CD4-positive, alpha-beta T cell treated with Interferon alpha-2 for 1 hour (primary cell): ENCODE measurements around the gene MRPS12.
"Not testable (repeated sequence)": the region's sequence is repeated elsewhere in the genome, so short reads cannot be mapped to it uniquely, and the experiment has no call there.

Experiments
- DNase-seq, 2 donors: peaks; one replicate each; pipeline ENCODE4 v3.0.0-alpha.2; 2020 to 2022

Gene MRPS12

DNA sequence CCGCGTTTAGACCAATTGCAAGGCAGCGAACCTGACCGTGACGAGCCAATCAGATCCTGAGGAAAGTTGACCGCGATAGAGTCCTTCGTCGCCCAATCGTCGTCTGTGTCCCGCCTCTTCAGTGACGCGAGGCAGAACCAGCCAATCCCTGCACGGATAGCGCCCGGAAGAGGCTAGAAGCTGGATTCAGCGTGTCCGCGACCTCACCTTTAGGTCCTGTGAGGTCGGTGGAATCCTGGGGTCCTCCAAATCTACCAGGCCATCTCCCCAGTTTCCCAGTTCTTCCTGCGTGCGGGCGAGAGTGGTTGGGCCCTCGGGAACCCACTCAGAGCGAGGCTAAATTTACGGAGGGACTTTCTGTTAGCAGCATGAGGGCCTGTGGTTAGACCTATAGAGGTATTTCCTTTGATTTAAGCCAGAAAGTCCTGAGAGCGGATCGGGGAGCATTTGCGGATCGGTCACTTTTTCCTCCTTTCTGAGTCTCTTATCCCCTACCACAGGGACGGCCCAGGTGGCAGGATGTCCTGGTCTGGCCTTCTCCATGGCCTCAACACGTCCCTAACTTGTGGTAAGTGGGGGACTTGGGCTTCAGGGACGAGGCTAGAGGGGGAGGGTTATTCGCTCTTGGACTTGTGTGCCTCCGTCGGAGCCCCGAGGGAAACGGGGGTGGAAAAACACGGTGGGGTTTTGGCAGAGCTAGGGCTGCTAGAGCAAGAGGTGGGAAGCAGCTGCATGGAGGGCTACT is at the start of gene MRPS12:
TSS of gene MRPS12 (plus strand) at position 169 of the 745 bp plus-strand sequence. CDS start at position 520, 351 bp downstream.
- peak; percentile 99 to 100 for DNase-seq

DNA sequence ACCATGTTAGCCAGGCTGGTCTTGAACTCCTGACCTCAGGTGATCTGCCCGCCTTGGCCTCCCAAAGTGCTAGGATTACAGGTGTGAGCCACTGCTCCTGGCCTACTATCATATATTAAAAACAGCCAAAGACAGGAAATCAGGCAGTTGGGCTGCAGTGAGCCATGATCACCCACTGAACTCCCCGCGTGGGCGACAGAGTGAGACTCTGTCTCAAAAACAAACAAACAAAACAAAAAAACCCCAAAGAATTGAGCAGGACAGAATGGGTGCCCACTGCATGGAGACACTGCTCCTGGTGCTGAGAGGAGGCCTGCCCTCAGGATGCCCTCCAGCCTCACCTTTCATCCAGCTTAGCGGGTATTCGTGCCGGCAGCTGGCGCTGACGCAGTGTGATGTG is 47.5 kb upstream of the MRPS12 start:
- DNase-seq: no peak

DNA sequence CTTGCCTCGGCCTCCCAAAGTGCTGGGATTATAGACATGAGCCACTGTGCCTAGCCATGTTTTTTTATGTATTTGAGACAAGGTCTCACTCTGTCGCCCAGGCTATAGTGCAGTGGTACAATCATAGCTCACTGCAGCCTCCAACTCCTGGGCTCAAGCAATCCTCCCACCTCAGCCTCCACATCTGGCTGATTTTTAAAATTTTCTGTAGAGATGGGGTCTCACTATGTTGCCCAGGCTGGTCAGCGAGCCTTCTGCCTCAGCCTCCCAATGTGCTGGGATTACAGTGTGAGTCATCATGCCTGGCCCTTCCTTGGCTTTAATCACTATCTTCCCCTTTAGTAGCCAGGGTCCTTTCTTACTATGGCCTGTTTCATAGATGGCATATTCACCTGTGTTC is 46.1 kb upstream of the MRPS12 start:
- DNase-seq: not testable (repeated sequence)

DNA sequence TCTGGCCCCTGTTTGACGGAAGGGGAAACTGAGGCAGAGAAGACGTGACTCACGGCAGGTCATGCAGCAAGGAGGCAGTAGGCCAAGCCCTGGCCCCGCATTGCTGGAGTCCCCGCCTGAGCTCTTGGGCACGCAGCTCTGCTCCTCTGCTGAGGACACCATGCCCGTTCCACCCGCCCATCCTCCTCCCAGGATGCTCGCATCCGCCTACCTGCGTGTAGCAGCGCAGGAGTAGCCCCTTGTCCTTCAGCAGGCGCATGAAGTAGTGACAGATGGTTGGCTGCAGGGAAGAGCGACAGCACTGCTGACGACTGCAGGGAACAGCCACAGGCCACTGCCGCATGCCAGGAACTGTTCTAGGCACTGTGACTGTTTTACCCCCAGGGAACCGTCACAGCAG is 41.9 kb upstream of the MRPS12 start:
- no peak for DNase-seq

DNA sequence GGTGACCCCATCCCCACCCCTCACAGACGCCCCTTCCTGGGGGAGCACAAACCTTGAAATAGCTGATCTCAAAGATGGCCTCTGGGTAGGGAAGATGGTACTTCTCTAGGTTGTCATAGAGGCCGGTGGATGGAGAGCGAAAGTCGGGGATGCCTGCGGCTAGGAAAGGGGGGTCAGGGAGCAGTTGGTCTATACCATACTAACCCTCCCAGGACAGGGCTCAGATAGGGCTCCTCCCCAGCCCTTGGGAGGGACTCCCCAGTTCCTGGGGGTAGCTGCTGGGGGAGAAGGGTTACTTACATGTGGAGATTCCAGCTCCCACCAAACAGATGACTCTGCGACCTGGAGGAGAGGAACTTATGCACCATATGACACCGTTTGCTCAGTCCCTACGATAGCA is 40.9 kb upstream of the MRPS12 start:
- no peak for DNase-seq

DNA sequence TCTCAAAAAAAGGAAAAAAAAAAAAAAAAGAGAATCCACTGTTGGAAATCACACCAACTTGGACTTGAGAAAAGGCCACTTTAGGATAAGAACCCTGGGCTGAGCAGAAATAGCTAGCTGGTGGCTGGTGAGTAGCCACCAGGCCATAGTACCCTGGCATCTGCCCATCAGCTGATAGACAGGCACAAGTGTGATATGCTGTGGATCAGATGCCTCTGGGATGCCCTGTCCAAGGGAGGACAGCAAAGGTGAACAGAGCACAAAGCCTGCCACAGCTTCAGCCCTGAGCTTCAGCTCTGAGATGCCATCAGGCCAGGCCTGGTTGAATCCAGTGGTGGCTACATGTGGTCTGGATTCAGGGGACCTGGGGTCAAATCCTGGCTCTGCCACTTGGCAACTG is 40.1 kb upstream of the MRPS12 start:
- no peak for DNase-seq

DNA sequence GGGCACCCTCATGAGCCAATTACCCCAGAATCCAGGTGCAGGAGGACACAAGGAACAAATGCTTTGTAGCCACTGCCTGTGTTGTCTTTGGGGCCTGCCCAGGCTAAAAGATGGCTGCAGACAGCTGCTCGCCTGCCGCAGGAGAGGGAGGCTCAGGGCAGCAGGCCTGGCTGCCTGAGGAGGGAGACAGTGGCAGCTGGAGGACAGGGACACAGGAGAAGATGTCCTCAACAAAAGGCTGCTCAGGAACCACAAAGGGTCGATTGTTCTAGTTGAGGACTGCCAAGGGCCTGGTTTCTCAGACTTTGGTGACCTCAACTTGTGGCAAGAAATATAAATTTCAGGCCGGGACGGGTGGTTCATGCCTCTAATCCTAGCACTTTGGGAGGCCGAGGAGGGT is 39.0 kb upstream of the MRPS12 start:
- no peak for DNase-seq

DNA sequence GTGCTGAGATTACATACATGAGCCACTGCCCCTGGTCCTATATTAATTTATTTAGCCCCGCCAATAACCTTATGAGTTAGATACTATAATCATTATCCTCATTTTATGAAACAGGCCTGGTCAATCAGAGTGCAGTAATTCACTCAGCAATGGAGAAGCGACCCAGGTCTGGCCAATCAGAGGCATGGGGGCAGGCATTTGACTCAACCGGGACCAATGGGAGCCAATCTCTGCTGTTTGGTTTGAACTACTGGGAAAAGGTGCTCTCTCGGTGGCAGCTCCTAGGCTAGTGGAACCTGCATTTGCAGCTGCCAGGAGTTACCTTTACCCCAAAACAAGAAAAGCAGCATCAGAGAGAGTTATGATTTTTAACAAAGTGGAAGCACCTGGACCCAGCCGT is 37.9 kb upstream of the MRPS12 start:
- no peak for DNase-seq

DNA sequence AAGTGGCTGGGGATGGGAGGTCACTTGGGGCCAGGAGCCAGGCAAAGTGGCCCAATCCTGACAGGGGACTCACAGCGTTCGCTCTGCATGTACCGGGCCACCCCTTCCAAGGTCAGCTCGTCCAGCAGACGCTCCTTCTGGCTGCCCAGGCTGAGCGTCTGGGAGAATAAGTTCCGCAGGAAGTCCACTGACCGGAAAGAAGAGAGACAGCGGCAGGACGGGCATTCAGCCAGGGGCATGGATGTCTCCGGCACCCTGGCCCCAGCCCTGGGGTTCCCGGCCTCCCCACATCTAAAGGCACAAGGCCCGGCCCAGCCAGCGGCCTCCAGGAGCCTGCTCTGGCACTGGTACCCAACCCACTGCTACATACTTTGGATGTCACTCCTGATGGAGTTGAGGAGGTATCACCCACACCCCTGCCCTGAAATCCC is 37.4 kb upstream of the MRPS12 start:
- no peak for DNase-seq

DNA sequence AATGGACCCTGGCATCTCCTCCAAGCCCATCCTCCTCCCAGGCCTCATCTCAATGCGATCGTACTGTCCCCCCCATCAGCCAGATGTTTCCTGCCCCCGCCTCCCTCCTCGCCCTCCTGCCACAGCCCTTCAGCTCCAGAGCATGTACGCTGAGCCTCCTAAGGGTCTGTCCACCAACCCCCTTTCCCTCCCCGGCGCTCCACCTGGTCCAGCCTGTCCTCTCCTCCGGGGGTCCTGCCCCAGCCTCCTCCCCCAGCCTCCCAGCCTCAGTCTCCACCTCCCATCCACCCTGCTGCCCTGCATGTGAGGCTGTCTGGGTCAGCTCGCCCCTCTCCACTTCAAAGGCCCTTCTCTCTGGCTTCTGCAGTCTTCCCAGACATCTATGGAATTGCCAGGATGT is 35.8 kb upstream of the MRPS12 start:
- no peak for DNase-seq

DNA sequence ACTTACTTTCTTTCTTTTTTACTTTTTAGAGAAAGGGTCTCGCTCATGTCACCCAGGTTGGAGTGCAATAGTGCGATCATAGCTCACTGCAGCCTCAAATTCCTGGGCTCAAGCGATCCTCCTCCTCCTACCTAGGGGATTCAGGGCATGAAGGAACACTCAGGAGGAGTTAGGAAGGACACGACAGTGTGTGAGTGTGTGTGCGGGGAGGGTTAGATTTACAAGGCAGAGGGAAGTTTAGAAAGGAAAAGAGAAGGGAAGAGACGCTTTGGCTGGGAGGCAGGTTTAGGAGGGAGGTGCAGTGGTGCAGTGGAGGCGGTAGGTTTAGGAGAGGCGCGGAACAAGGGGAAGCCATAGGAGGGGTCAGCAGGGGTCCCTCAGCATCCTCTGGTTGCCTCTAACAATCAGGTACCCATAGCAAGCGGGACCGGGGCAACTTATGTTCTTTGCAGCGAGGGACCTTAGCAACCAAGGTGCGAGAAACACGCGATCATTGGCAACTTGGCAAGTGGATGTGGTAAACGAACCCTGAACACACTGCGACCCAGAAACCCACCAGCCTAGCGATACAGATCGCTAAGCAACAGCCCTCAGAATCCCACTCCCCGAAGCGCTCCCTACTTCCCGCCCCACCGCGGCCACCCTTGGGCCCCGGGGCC is 31.8 kb upstream of the MRPS12 start:
- no peak for DNase-seq

DNA sequence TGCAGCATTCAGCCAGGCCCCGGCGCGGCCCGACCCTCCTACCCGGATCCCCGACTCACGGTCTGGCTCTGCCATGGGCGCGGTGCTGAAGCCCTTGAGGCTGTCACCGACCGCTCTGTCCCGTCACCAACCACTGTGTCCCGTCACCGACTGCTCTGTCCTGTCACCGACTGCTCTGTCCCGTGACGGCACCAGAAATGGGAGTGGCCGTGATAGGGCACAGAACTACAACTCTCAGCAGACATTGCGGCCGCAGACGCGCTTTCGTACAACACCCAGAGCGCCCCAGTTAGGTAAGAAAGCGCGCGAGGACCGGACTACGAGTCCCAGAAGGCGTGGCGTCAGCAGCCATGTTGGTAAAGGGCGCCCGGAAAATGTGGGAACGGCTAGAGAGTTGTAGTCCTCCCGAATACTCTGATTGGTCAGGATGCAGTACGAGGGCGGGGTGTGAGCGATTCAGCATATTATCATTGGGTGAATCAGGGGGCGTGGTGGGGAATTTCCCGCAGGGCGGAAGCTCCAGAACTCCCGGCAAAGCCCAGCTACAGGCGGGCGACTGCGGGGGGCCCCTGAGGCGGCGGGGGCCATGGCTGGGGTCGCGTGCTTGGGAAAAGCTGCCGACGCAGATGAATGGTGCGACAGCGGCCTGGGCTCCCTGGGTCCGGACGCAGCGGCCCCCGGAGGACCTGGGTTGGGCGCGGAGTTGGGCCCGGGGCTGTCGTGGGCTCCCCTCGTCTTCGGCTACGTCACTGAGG is 31.1 kb upstream of the MRPS12 start, which contains the start of the genes NFKBIB and SIRT2:
TSS of gene NFKBIB (plus strand) at position 523 of the 755 bp plus-strand sequence. CDS start at position 587, 64 bp downstream.
TSS of gene SIRT2 (minus strand) at position 172 of the 755 bp plus-strand sequence. CDS start at position 75, 97 bp downstream.
- DNase-seq: peak; percentile 100

DNA sequence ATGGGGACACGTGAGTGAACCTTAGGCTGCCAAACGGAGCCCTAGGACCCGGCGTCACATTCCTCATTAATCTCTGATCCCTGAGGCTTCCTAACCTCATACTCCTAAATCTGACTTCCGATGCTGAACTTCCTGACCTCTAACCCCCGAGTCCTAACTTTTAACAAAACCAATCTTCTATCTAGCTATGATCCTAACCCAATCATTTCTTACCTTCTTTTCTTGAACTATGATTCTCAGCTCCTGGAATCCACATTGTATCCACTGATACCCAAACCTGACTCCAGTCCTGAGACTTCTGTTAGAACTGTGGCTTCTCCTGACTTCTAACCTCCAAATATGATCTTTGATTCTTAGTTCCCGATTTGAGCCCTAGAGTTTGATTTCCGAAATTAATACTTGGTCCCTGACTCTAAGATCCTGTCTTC is 30.5 kb upstream of the MRPS12 start:
- no peak for DNase-seq

DNA sequence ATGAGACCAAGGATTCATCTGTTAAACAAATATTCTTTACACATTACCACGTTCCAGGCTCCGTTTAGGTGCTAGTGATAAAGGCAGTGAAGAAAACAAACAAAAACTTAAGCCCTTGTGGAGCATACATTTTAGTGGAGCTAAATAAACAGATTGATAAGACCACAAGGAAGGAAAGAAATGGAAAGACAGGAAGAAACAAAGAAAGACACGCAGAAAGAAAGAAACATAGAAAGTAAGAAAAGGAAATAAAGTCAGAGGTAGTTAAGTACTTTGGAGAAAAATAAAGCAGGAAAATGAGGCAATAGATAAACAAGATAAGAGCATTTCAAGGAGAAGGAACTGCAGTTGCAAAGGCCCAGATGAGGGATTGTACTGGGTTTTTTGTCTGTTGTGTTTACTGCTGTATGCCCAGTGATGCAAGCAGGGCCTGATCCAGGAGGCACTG is 30.0 kb upstream of the MRPS12 start:
- no peak for DNase-seq

DNA sequence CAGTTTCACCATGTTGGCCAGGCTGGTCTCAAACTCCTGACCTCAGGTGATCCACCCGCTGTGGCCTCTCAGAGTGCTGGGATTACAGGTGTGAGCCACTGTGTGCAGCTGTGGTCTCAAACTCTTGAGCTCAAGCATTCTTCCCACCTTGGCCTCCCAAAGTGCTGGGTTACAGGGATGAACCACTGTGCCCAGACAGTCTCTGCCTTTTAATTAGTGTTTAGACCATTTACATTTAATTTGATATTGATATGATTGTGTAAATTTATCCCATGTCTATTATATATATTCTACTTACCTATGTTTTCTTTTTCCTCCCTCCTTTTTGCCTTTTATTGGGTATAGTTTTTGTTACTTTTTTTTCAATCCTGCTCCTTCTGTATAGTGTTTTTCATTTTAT is 29.1 kb upstream of the MRPS12 start:
- no peak for DNase-seq

DNA sequence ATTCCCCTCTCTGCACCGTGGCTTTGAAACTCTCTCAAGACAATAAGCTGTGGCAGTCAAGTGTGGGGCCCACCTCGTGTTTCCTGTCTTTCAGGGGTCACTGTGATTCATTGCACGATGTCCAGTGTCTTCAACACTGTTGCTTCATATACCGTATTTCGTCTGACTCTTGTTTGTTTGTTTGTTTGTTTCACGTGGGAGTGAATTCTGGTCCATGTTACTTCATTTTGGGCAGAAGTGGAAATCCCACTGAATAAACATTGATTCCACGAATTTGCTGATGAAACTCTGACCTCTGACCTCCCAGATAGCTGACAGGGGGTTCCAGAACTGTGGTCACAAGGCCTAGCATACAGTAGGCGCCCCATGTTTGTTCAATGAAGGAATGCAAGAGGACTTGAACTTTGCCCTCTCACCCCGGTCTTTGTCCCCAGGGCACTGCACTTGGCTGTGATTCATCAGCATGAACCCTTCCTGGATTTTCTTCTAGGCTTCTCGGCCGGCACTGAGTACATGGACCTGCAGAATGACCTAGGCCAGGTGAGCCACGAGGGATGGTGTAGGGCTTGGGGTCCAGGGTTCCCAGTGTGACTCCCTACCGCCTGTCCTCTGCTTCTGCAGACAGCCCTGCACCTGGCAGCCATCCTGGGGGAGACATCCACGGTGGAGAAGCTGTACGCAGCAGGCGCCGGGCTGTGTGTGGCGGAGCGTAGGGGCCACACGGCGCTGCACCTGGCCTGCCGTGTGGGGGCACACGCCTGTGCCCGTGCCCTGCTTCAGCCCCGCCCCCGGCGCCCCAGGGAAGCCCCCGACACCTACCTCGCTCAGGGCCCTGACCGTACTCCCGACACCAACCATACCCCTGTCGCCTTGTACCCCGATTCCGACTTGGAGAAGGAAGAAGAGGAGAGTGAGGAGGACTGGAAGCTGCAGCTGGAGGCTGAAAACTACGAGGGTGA is 25.9 kb upstream of the MRPS12 start:
- DNase-seq: no peak

DNA sequence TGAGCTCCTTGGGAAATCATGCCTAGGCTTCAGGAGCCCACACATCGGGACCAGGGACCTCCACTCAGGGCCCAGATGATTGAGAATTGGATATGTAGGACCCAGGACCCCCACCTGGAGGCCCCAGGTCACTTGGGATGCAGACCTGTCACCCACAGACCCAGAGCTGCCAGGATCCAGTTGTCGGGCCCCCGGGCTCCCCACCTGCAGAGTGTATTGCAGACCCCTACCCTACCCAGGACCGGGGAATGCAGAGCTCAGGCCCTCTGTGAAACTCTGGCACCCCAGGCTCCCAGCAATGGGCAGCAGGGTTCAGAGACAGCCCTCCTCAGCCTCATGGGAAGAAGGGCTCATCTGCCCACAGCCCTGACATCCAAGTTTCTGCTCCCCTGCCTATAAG is 25.1 kb upstream of the MRPS12 start:
- no peak for DNase-seq

DNA sequence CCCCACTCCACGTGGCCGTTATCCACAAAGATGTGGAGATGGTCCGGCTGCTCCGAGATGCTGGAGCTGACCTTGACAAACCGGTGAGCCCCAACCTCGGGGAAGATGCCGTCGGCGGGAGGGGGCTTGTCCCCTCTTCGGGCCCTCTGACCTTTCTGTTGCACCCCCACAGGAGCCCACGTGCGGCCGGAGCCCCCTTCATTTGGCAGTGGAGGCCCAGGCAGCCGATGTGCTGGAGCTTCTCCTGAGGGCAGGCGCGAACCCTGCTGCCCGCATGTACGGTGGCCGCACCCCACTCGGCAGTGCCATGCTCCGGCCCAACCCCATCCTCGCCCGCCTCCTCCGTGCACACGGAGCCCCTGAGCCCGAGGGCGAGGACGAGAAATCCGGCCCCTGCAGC is 23.5 kb upstream of the MRPS12 start:
- no peak for DNase-seq

DNA sequence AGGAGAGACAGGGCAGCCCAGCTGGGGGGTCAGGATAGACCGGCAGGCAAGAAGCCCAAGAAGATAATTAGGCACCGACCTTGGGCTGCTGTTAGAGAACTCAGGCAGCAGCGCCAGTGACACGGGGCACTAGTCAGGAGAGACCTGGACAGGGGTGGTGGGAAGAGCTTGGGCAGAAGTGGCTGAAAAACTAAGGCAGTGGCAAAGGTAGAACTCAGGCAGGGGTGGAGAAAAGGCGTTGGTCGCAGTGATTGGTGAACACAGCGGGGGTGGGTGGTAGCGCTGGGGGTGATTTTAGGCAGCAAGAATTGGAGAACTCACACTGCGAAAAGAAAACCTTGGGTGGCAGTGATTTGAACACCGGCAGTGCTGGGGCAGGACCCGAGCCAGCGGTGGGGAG is 23.1 kb upstream of the MRPS12 start:
- no peak for DNase-seq

DNA sequence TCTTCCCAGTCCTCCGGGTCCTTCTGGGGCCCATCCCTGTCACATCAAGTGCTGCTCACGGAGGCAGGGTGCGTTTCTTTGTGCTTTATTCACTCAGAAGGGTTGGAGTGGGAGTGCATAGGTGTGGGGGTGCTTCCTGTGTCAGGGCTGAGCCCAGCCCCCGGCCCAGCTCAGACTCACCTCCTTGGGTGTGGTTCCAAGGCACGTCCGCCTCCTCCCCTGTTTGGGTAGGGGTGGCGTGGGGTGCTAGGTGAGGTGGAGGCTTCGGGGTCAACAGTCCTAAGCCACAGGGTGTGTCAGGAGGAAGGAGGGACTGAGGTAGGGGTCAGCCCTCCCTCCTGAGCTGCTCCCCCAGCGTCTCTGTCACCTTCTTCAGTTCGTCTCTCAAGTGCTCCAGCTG is 21.8 kb upstream of the MRPS12 start:
- no peak for DNase-seq

DNA sequence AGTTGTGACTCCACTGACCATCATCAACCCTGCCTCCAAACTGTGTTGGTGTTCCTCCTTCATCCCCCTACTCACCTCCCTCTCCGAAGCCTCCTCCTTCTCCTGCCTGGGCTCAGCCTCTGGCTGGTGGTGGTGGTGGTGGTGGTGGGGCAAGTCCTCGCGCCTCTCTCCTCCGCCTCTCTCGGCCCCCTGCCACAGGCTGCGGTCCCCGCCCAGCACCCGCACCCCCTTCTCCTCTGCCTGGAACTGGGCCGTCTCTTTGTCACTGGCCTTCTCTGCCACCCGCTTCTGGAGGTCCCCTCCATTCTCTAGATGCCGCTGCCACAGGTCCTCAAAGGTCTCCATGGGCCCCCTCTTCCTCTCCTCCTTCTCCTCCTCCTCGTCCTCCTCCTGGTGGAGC is 20.3 kb upstream of the MRPS12 start:
- DNase-seq: no peak

DNA sequence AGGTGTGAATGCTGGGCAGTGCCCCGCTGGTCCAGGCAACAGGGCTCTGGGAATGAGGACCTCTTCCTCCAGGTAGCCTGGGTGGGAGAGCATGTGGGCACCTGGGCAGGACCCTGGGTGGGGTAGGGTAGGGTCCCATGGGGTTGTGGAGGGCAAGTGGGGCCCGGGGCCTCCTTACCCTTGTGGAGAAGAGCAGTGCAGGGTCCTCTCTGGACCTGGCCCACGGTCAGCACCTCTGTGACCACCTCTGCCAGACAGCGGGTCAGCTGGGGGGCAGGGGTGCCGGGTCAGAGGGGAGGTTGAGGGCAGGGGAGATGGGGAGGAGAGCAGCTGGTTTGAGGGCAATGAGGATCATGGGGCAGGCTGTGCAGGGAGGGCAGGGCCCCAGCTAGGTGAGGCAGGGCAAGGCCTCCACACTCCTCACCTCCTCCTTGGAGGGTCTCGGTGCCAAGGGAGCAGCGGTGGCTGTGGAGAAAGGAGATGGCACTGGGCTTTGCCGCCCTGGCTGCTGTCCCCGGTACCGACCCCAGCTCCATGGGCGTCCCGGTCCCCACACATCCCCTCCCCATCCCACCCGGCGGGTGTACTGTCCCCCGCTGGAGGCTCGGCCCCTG is 19.2 kb upstream of the MRPS12 start:
- DNase-seq: no peak
